Limb (tissue), 2 donors: ENCODE data around the gene CSE1L.
"Not testable (repeated sequence)": the region's sequence is repeated elsewhere in the genome, so short reads cannot be mapped to it uniquely, and the experiment has no call there.

Experiments
- DNase-seq, 2 donors: peaks; one replicate each; pipeline ENCODE4 v3.0.0-alpha.2; 2016; ENCODE audit errors: extremely low spot score in 2 of 2

Gene CSE1L

DNA sequence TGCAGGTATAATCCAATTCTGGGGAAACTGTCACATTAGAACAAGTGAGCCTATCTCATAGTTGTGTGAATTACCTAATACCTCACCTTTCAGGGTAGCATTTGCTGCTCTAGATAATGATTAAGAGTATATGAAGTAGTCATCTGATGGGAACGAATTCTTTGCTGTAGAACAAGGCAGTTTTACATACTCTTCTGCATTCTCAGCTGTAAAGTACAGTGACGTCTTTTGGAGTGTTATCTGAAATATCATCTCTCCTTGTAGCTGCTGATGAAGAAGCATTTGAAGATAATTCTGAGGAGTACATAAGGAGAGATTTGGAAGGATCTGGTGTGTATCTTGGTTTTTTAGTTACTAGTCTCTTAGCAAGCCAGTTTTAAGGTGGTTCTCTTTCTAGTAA, 28.4 kb downstream of the CSE1L start:
- no peak for DNase-seq

DNA sequence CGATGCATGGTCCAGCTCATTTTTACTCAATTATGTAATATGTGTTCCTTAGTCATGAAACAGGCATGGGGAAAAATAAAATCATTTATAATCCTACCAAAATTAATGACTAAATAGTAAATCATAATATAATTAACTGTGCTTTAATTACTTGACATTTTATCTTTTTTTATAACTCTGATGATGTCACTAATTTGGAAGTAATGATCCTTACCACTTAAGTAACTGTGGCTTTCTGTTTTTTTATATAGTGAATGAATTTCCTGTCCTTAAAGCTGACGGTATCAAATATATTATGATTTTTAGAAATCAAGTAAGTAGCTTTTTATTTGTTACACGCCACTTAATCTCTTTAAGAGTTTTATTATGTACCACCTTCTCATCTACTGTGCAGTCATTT, 32.2 kb downstream of the CSE1L start:
- DNase-seq = no peak

DNA sequence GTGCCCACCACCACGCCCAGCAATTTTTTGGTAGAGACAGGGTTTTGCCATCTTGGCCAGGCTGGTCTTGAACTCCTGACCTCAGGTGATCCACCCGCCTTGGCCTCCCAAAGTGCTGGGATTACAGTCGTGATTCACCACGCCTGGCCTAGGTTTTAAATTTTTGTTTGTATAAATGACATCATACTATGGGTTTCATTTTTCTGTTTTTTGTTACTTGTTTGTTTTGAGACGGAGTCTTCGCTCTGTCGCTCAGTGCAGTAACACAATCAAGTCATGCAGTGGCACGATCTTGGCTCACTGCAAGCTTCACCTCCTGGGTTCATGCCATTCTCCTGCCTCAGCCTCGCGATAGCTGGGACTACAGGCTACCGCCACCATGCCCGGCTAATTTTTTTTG, 36.2 kb downstream of the CSE1L start:
- DNase-seq = not testable (repeated sequence)

DNA sequence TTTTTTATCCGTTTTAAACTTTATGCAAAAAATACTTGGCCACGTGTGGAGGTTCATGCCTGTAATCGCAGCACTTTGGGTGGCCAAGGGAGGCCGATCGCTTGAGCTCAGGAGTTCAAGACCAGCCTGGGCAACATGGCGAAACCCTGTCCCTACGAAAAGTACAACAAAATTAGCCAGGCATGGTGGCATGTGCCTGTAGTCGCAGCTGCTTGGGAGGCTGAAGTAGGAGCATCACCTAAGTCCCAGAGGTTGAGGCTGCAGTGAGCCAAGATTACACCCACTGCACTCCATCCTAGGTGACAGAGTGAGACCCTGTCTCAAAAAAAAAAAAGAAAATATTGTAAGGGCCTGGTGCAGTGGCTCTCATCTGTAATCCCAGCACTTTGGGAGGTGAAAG, 45.0 kb downstream of the CSE1L start:
- DNase-seq = no peak

DNA sequence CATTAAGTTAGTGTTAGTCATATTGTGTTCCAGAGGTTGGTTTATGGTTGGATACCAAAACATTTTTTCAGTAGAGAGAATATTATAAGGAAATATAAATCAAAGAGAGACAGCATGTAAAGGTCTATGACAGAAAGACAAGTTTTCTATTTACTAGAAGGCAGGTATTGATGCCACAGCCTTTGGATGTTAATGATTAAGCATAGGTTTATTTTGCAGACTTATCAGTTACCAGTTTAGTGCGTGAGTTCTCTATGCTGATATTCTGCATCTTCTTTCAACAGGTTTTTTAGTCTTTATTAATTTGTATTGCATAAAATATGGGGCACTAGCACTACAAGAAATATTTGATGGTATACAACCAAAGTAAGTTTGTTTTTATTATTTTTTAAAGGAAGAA, 45.6 kb downstream of the CSE1L start:
- DNase-seq = no peak

DNA sequence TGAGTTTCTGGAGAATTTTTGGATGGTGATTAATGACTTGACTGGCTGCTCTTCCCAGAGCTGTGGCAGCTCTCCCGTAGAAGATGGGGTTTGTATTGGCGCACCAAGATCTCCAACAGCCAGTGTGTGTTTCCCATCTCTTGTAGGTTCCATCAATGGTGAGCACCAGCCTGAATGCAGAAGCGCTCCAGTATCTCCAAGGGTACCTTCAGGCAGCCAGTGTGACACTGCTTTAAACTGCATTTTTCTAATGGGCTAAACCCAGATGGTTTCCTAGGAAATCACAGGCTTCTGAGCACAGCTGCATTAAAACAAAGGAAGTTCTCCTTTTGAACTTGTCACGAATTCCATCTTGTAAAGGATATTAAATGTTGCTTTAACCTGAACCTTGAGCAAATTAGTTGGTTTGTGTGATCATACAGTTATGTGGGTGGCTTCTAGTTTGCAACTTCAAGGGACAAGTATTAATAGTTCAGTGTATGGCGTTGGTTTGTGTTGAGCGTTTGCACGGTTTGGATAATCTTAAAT, 50.2 kb downstream of the CSE1L start:
- DNase-seq = no peak

DNA sequence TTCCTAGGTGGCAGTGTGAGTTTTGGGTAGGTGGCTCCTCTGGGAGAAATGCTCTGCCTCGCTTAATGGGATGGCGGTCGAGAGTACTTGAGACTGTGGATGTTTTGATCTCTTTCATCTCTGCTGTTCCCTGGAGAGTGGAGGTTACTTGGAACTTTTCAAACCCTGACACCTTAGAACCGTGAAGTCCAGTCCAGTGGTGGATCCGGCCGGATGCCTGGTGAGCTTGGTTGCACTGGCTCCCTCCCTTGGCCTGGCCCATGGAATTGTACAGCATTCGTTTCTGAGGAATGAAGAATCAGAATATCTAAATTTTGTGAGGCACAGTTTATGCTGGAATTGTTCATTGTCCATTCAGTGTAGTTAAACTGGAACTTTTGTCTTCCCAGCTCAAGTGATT, 51.0 kb downstream of the CSE1L start:
- DNase-seq = no peak

DNA sequence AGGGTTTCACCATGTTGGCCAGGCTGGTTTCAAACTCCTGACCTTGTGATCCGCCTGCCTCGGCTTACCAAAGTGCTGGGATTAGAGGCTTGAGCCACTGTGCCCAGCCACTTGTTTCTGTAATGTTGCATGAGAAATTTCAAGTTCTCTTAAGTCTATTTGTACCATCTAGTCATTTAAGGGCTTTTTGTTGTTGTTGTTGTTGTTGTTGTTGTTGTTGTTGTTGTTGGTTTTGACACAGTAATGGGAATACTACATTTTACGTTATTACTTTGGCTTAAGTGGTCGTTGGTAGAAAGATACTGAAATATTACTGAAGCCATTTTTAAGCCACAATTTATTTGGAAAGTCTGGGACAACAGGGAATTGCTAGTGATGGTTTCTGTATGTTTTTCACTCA, 52.0 kb downstream of the CSE1L start:
- DNase-seq = no peak

DNA sequence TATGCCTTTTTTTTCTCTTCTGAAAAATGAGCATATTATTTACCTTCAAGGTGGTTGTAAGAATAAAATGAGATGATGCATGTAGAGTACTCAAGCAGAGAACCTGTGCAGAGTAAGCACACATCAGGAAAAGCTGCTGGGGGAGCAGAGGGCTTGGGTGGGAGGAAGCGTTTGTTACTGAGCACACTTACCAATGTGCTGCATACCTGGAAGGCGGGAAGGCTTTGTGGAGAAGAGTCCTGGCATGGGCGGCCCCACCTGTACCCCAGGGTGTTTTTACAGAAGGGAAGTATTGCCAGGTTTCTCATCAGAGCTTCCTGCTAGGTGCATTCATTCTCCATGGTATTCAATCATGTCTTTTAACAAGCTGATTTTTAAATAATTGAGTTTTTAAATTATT, 52.9 kb downstream of the CSE1L start:
- DNase-seq = no peak

DNA sequence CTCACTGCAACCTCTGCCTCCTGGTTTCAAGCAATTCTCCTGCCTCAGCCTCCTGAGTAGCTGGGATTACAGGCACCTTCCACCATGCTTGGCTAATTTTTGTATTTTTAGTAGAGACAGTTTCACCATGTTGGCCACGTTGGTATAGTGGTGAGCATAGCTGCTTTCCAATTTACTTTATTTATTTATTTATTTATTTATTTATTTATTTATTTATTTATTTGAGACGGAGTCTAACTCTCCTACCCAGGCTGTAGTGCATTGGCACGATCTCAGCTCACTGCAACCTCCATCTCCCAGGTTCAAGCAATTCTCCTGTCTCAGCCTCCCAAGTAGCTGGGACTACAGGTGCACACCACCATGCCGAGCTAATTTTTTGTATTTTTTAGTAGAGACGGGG, 54.2 kb downstream of the CSE1L start:
- not testable (repeated sequence) for DNase-seq

DNA sequence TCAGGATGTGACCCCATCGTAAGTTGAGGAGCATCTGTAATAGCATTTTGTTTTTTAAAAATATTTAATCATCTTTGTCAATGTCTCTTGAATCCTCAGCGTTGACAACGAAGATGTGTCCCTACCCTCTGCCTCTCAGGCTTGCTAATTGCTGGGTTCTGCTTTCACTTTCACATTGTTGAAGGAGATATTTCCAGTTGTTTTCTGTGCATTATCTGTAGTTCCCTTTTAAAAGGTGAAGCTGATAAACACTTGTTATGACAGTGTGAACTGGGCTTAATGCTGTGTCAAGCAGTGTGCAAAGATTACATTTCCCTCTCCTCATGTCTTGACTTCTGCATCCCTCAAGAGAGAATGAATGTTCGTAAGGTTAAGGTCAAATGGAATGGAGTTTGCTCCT, 54.9 kb downstream of the CSE1L start:
- DNase-seq = no peak

DNA sequence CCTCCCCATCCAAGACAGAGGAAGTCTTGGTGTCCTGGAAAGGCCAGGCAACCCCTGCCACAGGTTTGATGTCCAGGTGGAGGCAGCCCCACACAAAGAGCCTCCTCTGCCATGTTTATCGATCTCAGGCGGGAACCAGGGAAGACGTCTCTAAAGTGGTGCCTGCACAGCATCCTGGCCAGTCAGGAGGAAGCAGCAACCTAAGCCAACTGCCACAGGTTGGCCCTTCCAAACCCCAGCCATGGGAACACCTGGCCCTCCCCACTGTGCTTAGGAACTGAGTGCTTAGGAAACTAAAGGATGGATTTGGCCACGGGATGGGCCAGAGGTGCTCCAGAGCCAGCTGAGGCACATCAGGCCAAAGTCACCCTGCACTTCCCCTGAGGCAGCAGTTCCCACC, 56.9 kb downstream of the CSE1L start:
- no peak for DNase-seq

DNA sequence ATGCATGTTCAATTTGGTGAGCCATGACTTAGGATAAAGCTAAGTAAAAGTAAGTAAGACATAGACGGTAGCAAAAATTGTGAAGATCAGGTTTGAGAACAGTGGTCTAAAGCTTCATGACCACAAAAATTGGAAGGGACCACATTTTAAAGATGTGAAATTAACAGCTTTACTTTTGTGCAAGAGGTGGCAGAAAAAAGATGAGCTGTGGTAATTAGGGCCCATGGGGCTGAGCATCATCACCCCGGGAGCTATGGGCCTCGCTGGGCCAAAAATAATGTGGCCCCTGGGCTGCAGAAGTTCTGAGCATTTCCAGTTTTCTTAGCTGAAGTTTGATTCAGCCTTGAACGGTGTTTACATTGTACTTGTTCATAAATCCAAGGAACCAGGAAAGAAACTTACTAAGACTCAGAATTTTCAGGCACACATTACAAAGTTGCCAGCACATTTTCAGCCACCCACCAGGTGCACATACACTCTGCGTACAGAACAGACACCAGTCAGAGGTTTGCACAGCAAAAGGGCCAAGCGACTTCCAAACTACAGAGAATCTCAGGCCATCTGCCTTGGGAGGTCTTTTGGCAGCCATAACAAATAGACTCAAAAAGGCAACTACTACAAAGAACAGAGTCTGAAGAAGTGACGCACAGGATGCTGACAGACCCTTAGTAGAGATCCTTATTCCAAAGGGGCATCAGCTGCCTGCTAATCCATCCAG, 57.7 kb downstream of the CSE1L start:
- no peak for DNase-seq

DNA sequence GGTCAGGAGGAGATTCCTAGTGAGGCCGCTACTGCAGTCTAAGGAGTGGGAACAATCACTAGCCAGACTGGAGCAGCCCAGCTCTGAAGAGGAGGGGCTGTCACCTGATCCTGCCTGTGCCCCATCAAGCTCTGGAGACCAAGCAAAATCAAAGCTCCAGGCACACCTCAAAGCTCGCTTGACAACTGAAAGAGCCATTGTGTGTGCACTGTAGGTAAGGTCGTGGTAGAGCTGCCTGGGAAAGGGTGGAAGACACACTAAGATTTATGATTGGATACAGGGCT, 58.2 kb downstream of the CSE1L start:
- no peak for DNase-seq

DNA sequence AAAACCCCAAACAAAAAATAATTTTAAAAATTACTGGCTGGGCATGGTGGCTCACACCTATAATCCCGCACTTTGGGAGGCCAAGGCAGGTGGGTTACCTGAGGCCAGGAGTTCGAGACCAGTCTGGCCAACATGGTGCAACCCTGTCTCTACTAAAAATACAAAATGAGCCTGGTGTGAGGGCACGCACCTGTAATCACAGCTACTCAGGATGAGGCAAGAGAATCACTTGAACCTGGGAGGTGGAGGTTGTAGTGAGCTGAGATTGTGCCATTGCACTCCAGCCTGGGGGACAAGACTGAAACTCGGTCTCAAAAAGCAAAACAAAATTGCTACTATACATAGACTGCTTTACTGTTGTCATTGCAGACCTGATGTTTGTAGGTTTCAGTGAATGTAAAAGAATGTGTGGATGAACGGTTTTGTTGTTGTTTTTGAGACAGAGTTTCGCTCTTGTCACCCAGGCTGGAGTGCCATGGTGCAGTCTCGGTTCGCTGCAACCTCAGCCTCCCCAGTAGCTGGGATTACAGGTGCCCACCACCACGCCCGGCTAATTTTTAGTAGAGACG, 59.0 kb downstream of the CSE1L start:
- not testable (repeated sequence) for DNase-seq

DNA sequence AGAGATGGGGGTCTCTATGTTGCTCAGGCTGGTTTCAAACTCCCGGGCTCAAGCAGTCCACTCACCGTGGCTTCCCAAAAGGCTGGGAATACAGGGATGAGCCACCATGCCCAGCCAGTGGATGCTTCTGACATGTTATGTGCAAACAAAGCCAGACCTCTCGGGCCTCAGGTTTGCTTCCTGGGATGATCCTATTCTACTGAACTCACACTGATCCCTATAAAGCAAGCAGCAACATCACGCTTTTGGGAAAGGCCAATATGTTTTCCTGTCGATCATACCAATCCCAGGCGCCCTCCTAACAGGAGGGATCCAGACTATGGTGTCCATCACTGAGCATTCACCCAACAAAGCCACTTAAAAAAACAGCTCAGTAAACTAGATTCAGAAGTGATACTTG, 60.2 kb downstream of the CSE1L start:
- DNase-seq = no peak

DNA sequence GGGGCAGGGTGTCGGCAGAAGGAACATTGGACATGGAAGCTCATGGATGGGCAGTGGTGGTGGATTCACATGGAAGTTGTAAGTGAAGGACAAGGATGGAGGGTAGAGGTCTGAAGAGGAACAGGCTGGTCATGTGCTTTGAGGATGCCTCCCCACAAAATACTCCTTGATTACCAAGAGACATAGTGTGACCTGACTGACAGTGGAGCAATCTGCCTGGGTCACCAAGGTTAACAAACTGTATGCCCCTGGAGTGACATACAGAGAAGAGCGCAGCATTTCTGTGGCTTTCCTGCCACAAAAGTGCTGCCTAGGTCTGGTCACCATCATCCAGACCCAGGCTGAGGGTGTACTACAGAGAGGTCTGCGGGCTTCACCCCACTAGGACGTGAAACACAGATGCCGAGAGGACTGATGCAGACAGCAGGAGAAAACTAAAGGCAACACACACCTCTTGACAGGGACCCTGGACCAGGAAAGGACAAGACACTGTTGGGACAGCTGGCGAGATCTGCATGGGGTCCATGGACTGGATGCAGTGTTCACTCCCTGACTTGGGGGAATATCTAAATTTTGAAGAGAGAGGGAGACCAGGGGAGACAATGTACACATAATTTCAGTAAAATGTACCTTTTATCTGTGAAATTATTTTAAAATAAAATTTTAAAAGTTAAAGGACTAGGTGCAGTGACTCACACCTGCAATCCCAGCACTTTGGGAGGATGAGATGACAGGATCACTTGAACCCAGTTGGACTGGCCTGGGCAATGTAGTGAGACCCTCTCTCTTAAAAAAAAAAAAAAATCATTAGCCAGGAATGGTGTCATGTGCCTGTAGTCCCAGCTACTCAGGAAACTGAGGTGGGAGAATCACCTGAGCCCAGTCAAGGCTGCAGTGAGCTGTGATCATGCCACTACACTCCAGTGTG, 64.9 kb downstream of the CSE1L start:
- no peak for DNase-seq

DNA sequence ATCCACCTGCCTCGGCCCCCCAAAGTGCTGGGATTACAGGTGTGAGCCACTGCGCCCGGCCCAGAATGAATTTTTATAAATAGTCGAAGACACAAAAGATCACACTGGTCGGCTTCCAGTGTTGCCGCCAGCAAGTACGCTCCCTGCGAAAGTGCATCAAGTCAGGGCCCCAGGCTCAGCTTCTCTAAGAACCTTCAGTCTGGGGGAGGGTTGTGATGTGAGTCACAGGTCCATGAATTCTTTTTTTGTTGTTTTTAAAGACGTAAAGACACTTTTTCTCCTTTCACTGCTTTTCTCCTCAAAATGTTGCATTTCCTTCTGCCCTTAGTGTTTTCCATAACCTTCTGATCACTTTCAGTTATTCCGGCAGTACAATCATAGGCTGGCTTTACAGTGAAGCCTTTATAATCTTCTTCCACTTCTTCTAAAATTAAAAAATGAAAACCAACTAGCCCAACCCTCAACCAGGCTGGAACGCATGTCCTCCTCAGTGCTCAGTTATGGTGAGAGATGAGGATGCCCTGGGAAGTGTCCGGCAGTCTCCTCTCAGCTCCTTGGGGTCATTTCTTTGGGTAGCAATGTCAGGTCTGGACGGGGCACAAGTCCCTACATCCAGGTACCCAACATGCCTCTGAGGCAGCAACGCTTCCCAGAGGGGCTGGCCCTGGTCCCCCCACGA, 66.6 kb downstream of the CSE1L start:
- no peak for DNase-seq

DNA sequence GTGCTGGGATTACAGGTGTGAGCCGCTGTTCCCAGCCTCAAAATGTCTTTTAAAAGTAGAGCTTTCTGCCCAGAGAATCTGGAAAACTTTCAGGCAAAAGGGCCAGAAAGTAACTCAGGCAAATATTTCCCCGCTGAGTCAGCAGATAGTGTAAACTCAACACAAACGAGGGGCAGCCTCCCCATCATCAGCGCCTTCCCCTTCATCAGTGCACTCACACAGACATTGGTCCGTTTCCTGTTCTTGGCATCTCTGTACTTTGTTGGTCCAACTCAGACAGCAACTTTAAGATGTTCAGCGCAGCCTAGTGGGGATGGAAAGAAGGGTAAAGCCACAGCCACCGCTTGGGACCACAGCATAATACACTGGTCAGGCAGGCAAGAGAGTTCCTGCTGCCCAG, 69.5 kb downstream of the CSE1L start:
- DNase-seq = no peak

DNA sequence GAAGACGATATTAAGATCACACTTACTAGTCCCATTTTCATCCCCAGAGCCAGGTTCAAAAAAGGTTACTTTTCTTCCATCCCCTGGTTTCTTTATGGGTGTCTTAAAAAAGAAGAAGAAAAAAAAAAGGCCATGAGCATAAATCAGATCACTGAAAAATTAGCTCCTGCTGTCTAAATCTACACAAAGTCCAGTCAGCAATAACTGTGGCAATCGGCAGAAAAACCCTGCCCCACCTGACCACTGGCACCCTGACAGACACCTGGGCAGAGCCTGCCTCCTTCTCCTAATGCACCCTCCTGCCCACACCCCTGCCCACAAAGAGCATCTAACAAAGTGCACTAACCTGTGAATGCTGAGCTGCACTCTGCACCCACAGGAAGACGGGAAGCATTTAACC, 72.2 kb downstream of the CSE1L start:
- no peak for DNase-seq

DNA sequence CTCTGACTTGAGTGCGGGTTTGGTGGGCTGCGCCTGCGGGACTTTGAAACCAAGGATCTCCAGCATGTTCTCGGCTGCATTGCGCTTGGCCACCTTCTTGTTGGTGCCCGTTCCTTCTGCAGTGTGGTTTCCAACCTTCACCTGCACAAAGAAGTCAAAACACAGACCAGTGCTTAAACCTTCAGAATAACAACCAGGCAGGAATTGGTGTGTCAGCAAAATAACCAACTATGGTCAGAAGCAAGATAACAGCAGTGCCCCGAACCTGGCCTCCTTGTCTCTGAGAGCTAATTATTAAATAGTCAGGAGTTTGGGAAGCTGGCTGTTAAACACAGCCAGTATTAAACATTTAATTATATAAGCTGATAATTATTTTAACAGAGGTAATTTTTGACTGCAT, 73.9 kb downstream of the CSE1L start:
- no peak for DNase-seq

DNA sequence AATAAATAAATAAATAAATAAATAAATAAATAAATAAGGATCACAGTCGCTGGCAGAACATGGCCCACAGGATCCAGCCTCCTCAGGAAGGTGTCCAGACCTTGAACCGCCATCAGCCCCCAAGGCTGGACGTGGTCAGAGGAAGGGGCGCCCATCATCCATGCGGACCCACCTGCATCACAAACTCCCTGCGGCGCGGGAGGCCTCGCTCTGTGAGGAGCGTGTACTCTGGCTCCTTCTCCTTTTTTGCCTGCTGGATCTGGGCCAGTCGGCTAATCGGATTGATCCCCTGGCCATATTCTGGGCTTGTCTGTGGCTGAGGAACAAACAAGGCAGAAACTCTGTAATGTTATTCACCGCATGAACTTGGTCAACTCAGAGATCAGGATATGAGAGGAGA, 76.8 kb downstream of the CSE1L start:
- DNase-seq = no peak
